GM23338 (cell line): ENCODE results near the gene ESPN. TPM values are rescaled to one million over a fixed set of nuclear protein-coding genes. Genes with fewer than 3 reads are reported as not detected.

ENCODE experiments used
- CREB1 ChIP-seq: fragments of 250-450 bp; sonication (Bioruptor Pico); IDR thresholded peaks from 2 replicates; pipeline ENCODE4 v1.5.0; 2020; ENCODE audit warnings: low read depth, mild to moderate bottlenecking, moderate library complexity
- ETS1 ChIP-seq: IDR thresholded peaks from 2 replicates; pipeline ENCODE4 v1.6.1; 2016; ENCODE audit warnings: antibody characterized with exemption
- EZH2 ChIP-seq: fragments of 200-600 bp; sonication (generic); IDR thresholded peaks from one replicate; pipeline ENCODE4 v1.8.0; 2017; ENCODE audit warnings: antibody characterized with exemption, mild to moderate bottlenecking, low read depth; ENCODE audit not compliant: unreplicated experiment
- EZH2phosphoT487 ChIP-seq: fragments of 200-600 bp; sonication (generic); IDR thresholded peaks from one replicate; pipeline ENCODE4 v1.8.1; 2018; ENCODE audit warnings: antibody characterized with exemption; ENCODE audit not compliant: unreplicated experiment
- NANOG ChIP-seq: IDR thresholded peaks from 2 replicates; pipeline ENCODE4 v1.6.1; 2016; ENCODE audit warnings: antibody characterized with exemption, borderline replicate concordance
- POLR2AphosphoS5 ChIP-seq: IDR thresholded peaks from 2 replicates; pipeline ENCODE4 v1.6.1; 2016; ENCODE audit warnings: antibody characterized with exemption, low read depth
- STAT1 ChIP-seq: IDR thresholded peaks from one replicate; pipeline ENCODE4 v1.6.1; 2016; ENCODE audit warnings: antibody characterized with exemption; ENCODE audit not compliant: unreplicated experiment
- ZNF114 ChIP-seq: fragments of 250-450 bp; sonication (Bioruptor Pico); IDR thresholded peaks from 2 replicates; pipeline ENCODE4 v1.5.0; 2020; ENCODE audit warnings: mild to moderate bottlenecking, moderate library complexity
- ZNF331 ChIP-seq: fragments of 250-450 bp; sonication (Bioruptor Pico); IDR thresholded peaks from 2 replicates; pipeline ENCODE4 v1.5.0; 2020; ENCODE audit warnings: low read depth, mild to moderate bottlenecking, moderate library complexity
- ZNF462 ChIP-seq: fragments of 250-450 bp; sonication (Bioruptor Pico); IDR thresholded peaks from 2 replicates; pipeline ENCODE4 v1.5.0; 2020; ENCODE audit warnings: mild to moderate bottlenecking, moderate library complexity
- polyA plus RNA-seq: library from polyadenylated mRNA; unstranded; fragments of >200 nt; fragmentation: Nextera tagmentation; extraction: Ambion mirVana; gene quantifications from 2 replicates; pipeline ENCODE4 v1.2.1, GENCODE V29; 2016
- total RNA-seq: library from RNA; depleted of rRNA; stranded (reverse); fragments of >200 nt; shearing (Covaris generic); gene quantifications from 2 replicates; pipeline ENCODE4 v1.2.3, GENCODE V29; 2014

Gene ESPN
- total and polyA plus RNA-seq, 2 experiments from 2014 or later, result 12.2 to 13.6 TPM

GRCh38 chr1:6397844-6398441, 26.6 kb upstream of the ESPN start (continued):
- TF ChIP-seq ZNF462 (CRISPR knock-in tag) (no peak), POLR2AphosphoS5 (no peak), STAT1 (no peak), NANOG (no peak), ZNF331 (CRISPR knock-in tag) (no peak), EZH2 (no peak), CREB1 (no peak), EZH2phosphoT487 (no peak), ZNF114 (no peak), ETS1 (no peak)
